Measurements from ENCODE around the gene RUNX2. TPM values are rescaled to one million over a fixed set of nuclear protein-coding genes. Genes with fewer than 3 reads are reported as not detected.

Gene RUNX2
- total RNA-seq, 2 experiments from 2014 or later: 33.4 to 34.9 TPM

- no peak for DNase-seq
- CTCF ChIA-PET: no interaction called here
- peaks cover 73% of the 10 kb centered on the region for H3K36me3 Mint-ChIP-seq
- no peaks in the 10 kb centered on the region for H3K9me3 Mint-ChIP-seq
- H3K27ac Mint-ChIP-seq: peak overlapping the region; percentile 60
- POLR2A ChIA-PET: interaction anchor here (1.2 to 6.9 kb wide), 4 partner anchors 10 to 57 kb away, joined by 3 to 34 read pairs (median 11); no protein-coding TSS in a partner anchor
- H3K27me3 Mint-ChIP-seq: no peaks in the 10 kb centered on the region
- intact Hi-C loops (cut with micrococcal nuclease): loop anchor here (1.0 to 5.0 kb wide), 4 partner anchors 7 to 483 kb away; no protein-coding TSS in a partner anchor
- H3K4me1 Mint-ChIP-seq (ENCODE audit: low read depth): peaks cover 88% of the 10 kb centered on the region
- H3K4me3 Mint-ChIP-seq: no peak overlapping the region
These were observed 110.8 kb downstream of the RUNX2 start for GRCh38 chr6:45438849-45439406.

DNA sequence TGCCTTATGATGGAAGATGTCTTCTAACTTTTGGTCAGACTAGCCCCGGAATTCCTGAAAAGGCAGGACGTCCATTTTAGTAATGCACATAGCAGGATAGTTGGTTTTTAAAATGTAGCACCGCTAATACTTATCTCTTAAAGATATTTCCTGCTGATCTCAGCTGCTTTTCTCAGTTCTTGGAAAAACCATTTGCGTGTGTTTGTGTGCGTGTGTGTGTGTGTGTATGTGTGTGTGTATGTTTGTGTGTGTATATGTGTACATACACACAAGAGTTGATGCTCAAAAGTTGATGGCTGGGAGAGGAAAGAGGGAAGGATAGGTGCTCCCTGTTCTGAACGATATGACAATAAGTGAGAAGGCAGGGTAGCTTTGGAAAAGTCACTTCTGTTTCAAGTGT lies 111.3 kb downstream of the RUNX2 start:
- CTCF ChIA-PET: no interaction called here
- Mint-ChIP-seq H3K9me3 (no peaks in the 10 kb centered on the region), H3K36me3 (peaks cover 76% of the 10 kb centered on the region), H3K4me3 (no peak overlapping the region), H3K4me1 (ENCODE audit: low read depth) (peaks cover 88% of the 10 kb centered on the region), H3K27ac (peak overlapping the region; percentile 60), H3K27me3 (no peaks in the 10 kb centered on the region)
- intact Hi-C loops (cut with micrococcal nuclease): loop anchor here (5.0 kb wide), 3 partner anchors 103 to 483 kb away; no protein-coding TSS in a partner anchor
- POLR2A ChIA-PET: interaction anchor here (1.2 to 6.9 kb wide), 3 partner anchors 11 to 19 kb away, joined by 3 to 34 read pairs (median 12); no protein-coding TSS in a partner anchor
- no peak for DNase-seq

DNA sequence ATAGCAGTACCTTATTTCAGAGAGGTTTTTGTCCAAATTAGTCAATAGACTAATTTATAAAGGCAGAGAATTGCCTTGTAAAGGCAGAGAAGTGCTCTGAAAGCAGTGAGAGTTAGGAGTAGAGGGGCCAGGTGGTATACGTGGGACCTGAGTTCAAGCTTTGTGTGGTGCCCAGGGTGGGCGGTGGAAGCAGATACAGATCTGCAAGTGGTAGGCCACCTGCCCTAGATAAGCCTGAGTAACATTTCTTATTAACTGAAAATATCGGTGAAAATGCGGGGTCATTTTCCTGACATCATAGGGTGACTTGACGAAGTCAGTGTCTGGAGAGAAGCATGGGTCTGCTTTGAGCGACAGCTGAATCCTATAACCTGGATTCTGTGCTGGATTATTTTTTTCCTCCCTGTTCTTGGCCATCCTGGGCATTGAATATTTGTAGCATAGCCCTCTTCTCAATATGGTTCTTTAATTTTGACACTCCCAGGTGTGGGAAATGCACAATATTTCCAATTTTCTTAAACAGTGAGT lies 111.8 kb downstream of the RUNX2 start:
- no peak for DNase-seq
- ChIA-PET CTCF (no interaction called here), POLR2A (interaction anchor here (1.2 to 6.9 kb wide), 3 partner anchors 11 to 20 kb away, joined by 3 to 34 read pairs (median 12); no protein-coding TSS in a partner anchor)
- Mint-ChIP-seq H3K36me3 (peaks cover 76% of the 10 kb centered on the region), H3K4me3 (no peak overlapping the region), H3K9me3 (no peaks in the 10 kb centered on the region), H3K4me1 (ENCODE audit: low read depth) (peaks cover 87% of the 10 kb centered on the region), H3K27ac (peak overlapping the region; percentile 60), H3K27me3 (no peaks in the 10 kb centered on the region)
- intact Hi-C loops (cut with micrococcal nuclease): loop anchor here (5.0 kb wide), 3 partner anchors 102 to 482 kb away; no protein-coding TSS in a partner anchor

- ChIA-PET CTCF (interaction anchor here (0.8 to 1.6 kb wide), 3 partner anchors 148 to 786 kb away, joined by 3 to 6 read pairs (median 3); no protein-coding TSS in a partner anchor), POLR2A (interaction anchor here (0.7 to 1.4 kb wide), 6 partner anchors 10 to 730 kb away, joined by 3 to 4 read pairs (median 4); no protein-coding TSS in a partner anchor)
- H3K36me3 Mint-ChIP-seq: peaks cover 83% of the 10 kb centered on the region
- intact Hi-C loops (cut with micrococcal nuclease): no loop called here
- H3K27ac Mint-ChIP-seq: peak overlapping the region; percentile 87
- no peak for DNase-seq
- H3K9me3 Mint-ChIP-seq: no peaks in the 10 kb centered on the region
- no peak overlapping the region for H3K4me3 Mint-ChIP-seq
- no peaks in the 10 kb centered on the region for H3K27me3 Mint-ChIP-seq
- H3K4me1 Mint-ChIP-seq (ENCODE audit: low read depth): peaks cover 91% of the 10 kb centered on the region
These were observed 113.8 kb downstream of the RUNX2 start for GRCh38 chr6:45441851-45442453.

DNA sequence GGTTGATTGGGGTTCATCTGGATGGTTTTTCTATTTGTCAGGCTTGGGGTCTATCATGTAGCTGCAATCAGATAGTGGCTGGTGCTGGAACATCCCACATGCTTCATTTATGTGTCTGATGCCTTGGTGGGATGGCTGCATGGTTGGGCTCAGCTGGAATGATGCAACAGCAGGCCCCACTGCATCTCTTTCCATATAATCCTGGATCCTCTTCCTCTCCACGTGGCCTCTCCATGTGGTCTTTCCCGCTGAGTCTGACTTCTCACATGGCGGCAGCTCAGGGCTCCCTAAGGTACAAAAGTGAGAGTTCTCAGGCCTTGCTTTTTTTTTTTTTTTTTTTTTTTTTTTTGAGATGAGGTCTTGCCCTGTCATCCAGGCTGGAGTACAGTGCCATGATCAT lies 114.6 kb downstream of the RUNX2 start:
- POLR2A ChIA-PET: interaction anchor here (0.8 to 1.4 kb wide), 4 partner anchors 9 to 22 kb away, joined by 3 to 4 read pairs (median 4); no protein-coding TSS in a partner anchor

GRCh38 chr6:45445364-45445748 lies 117.2 kb downstream of the RUNX2 start:
- H3K36me3 Mint-ChIP-seq: peaks cover 80% of the 10 kb centered on the region
- no peak overlapping the region for H3K4me3 Mint-ChIP-seq
- no peaks in the 10 kb centered on the region for H3K9me3 Mint-ChIP-seq
- ChIA-PET CTCF (no interaction called here), POLR2A (interaction anchor here (0.7 to 1.3 kb wide), 3 partner anchors 11 to 479 kb away, joined by 3 to 4 read pairs (median 3); partner anchors contain the start of gene SUPT3H)
- H3K27ac Mint-ChIP-seq: peak overlapping the region; percentile 88
- peaks cover 89% of the 10 kb centered on the region for H3K4me1 Mint-ChIP-seq (ENCODE audit: low read depth)
- no peaks in the 10 kb centered on the region for H3K27me3 Mint-ChIP-seq
- no peak for DNase-seq
- intact Hi-C loops (cut with micrococcal nuclease): no loop called here

More for the DNA sequence above, 114.6 kb downstream of the RUNX2 start:
- intact Hi-C loops (cut with micrococcal nuclease): no loop called here
- H3K4me3 Mint-ChIP-seq: no peak overlapping the region
- no peak for DNase-seq
- CTCF ChIA-PET: interaction anchor here (1.6 kb wide), 1 partner anchor 787 kb away, joined by 6 read pairs; no protein-coding TSS in a partner anchor
- H3K9me3 Mint-ChIP-seq: no peaks in the 10 kb centered on the region
- peaks cover 82% of the 10 kb centered on the region for H3K36me3 Mint-ChIP-seq
- H3K27me3 Mint-ChIP-seq: no peaks in the 10 kb centered on the region
- H3K4me1 Mint-ChIP-seq (ENCODE audit: low read depth): peaks cover 90% of the 10 kb centered on the region
- peak overlapping the region; percentile 87 for H3K27ac Mint-ChIP-seq

- Mint-ChIP-seq H3K4me1 (ENCODE audit: low read depth) (peaks cover 92% of the 10 kb centered on the region), H3K9me3 (no peaks in the 10 kb centered on the region), H3K4me3 (peak overlapping the region; percentile 34), H3K27ac (peak overlapping the region; percentile 88), H3K36me3 (peaks cover 83% of the 10 kb centered on the region), H3K27me3 (no peaks in the 10 kb centered on the region)
- ChIA-PET POLR2A (interaction anchor here (0.7 to 1.3 kb wide), 4 partner anchors 12 to 478 kb away, joined by 3 to 4 read pairs (median 3); partner anchors contain the start of gene SUPT3H), CTCF (interaction anchor here (0.6 to 0.9 kb wide), 2 partner anchors 246 to 269 kb away, joined by 3 to 4 read pairs; no protein-coding TSS in a partner anchor)
- peak; percentile 72 for DNase-seq
- intact Hi-C loops (cut with micrococcal nuclease): loop anchor here (1.0 to 2.0 kb wide), 3 partner anchors 8 to 40 kb away; no protein-coding TSS in a partner anchor
These were observed 117.8 kb downstream of the RUNX2 start for GRCh38 chr6:45445749-45446549.

DNA sequence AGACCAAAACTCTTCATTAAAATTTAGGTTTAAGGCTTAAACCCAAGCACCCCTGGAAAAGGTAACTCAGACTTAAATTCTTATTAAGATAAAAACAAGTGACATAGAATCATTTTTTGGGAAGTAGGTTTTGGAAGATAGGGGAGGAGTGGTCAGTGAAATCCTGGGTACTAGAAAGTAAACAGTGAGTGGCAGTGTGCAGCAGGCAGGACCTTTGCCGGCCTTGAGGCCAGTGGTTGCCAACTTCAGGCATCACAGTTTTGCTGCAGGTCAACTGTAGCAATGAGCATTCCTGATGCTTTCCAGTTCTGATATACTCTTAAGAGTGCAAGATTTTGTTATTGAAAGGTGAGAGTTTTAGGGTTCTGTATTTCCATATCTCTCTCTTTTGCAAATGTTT lies 118.9 kb downstream of the RUNX2 start:
- H3K27ac Mint-ChIP-seq: no peak overlapping the region
- no peaks in the 10 kb centered on the region for H3K27me3 Mint-ChIP-seq

GRCh38 chr6:45447716-45448115 lies 119.6 kb downstream of the RUNX2 start:
- peaks cover 76% of the 10 kb centered on the region for H3K36me3 Mint-ChIP-seq
- ChIA-PET POLR2A (interaction anchor here (1.0 kb wide), 1 partner anchor 11 kb away, joined by 3 read pairs; no protein-coding TSS in a partner anchor), CTCF (interaction anchor here (1.3 kb wide), 1 partner anchor 27 kb away, joined by 3 read pairs; no protein-coding TSS in a partner anchor)
- intact Hi-C loops (cut with micrococcal nuclease): loop anchor here (2.0 kb wide), 1 partner anchor 31 kb away; no protein-coding TSS in a partner anchor
- no peak for DNase-seq
- H3K27me3 Mint-ChIP-seq: no peaks in the 10 kb centered on the region
- H3K4me3 Mint-ChIP-seq: no peak overlapping the region
- H3K27ac Mint-ChIP-seq: peak overlapping the region; percentile 39
- no peaks in the 10 kb centered on the region for H3K9me3 Mint-ChIP-seq
- peaks cover 90% of the 10 kb centered on the region for H3K4me1 Mint-ChIP-seq (ENCODE audit: low read depth)

More for the DNA sequence above, 118.9 kb downstream of the RUNX2 start:
- Mint-ChIP-seq H3K36me3 (peaks cover 82% of the 10 kb centered on the region), H3K4me3 (no peak overlapping the region), H3K9me3 (no peaks in the 10 kb centered on the region), H3K4me1 (ENCODE audit: low read depth) (peaks cover 92% of the 10 kb centered on the region)
- intact Hi-C loops (cut with micrococcal nuclease): loop anchor here (2.0 kb wide), 1 partner anchor 32 kb away; no protein-coding TSS in a partner anchor
- POLR2A ChIA-PET: no interaction called here
- CTCF ChIA-PET: no interaction called here
- no peak for DNase-seq

DNA sequence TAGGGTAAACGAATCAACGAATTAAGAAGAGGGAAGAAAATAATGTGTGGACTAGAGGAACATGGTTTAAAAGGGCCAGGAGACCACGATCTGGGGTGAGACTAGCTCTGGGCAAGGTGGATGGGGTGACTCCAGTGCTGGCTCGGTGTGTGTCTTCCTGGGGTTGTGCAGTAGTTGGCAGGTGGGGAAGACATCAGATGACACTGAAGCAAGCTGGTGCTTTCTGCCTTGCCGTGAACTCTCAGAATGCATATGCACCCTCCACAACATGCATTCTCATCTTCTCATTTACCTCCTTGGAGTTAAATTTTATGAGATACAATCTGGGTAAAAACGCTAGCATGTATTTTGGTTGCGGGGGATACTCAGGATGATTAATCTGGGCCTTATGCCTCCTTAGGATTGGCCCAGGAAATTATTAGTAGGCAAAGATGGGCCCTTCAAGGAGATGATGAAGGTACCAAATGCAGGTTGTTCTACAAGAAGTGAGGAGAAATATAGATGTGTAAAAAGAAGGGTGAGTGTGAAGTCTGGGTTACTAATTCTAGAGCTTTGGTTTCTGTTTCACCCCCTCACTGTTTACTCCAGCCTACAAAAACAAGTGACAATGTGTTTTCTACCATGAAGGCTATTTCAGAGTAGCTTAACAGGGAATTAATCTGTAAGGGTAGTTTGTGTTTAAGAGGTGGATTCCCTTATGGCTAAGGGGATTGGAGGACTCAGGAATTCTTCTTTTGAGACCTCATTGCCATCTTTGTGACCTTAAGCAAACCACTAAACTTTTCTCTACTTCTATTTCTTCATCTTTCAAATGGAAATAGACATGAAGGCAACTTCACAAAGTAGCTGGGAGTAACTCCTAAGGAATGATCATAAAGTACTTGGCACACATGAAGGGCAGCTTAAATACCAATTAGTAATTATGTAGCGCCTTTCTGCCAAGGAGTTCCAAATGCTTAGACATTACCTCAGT lies 120.6 kb downstream of the RUNX2 start:
- intact Hi-C loops (cut with micrococcal nuclease): no loop called here
- DNase-seq: no peak
- Mint-ChIP-seq H3K27me3 (no peaks in the 10 kb centered on the region), H3K36me3 (peaks cover 73% of the 10 kb centered on the region), H3K27ac (peak overlapping the region; percentile 55), H3K4me1 (ENCODE audit: low read depth) (peaks cover 89% of the 10 kb centered on the region), H3K9me3 (no peaks in the 10 kb centered on the region), H3K4me3 (no peak overlapping the region)
- ChIA-PET POLR2A (interaction anchor here (0.5 to 1.0 kb wide), 3 partner anchors 12 to 30 kb away, joined by 3 to 4 read pairs (median 3); no protein-coding TSS in a partner anchor), CTCF (interaction anchor here (1.0 to 1.3 kb wide), 2 partner anchors 28 to 70 kb away, joined by 3 read pairs; no protein-coding TSS in a partner anchor)
